ENCODE results near the gene ODAD2.

DNA sequence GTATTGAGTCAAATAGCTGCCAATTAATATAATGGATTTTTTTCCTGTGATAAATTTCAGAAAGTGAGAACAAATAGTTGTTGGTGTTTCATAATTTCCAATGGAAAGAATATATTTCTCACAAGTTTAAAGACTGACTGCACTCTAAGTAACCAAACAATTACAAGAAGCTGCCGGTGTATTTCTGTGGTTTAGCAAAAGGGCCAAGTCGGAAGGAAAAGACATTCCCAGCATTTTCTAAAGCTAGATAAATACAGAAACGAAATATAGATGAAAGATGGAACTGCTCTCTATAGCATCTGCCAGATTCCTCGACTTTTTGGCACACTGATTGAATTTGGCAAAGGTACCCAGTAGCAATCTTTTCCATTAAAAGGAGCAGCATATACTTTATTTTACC lies 160.5 kb downstream of the ODAD2 start:
- no peak for TF ChIP-seq POLR2A (IDR thresholded peaks at IDR 0.05)
- TF ChIP-seq, protein P1, sequence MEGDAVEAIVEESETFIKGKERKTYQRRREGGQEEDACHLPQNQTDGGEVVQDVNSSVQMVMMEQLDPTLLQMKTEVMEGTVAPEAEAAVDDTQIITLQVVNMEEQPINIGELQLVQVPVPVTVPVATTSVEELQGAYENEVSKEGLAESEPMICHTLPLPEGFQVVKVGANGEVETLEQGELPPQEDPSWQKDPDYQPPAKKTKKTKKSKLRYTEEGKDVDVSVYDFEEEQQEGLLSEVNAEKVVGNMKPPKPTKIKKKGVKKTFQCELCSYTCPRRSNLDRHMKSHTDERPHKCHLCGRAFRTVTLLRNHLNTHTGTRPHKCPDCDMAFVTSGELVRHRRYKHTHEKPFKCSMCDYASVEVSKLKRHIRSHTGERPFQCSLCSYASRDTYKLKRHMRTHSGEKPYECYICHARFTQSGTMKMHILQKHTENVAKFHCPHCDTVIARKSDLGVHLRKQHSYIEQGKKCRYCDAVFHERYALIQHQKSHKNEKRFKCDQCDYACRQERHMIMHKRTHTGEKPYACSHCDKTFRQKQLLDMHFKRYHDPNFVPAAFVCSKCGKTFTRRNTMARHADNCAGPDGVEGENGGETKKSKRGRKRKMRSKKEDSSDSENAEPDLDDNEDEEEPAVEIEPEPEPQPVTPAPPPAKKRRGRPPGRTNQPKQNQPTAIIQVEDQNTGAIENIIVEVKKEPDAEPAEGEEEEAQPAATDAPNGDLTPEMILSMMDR (IDR thresholded peaks at IDR 0.05): no peak
